Loucy (cell line): Measurements from ENCODE around the gene INPP4B.

Source experiments
- H2AFZ ChIP-seq: fragments of 200-600 bp; sonication (generic); 2 replicates; pipeline ENCODE4 v1.6.0; 2016; ENCODE audit warnings: antibody characterized with exemption, mild to moderate bottlenecking, low read length, moderate library complexity
- H3F3A ChIP-seq: fragments of 200-600 bp; 2 replicates; pipeline ENCODE4 v1.6.0; 2016; ENCODE audit warnings: antibody characterized with exemption, low read depth, mild to moderate bottlenecking
- H3K27me3 ChIP-seq: fragments of 200-600 bp; sonication (generic); 2 replicates; pipeline ENCODE4 v1.6.1; 2014; ENCODE audit warnings: low read length, mild to moderate bottlenecking; ENCODE audit not compliant: insufficient read depth, poor library complexity, severe bottlenecking
- H3K36me3 ChIP-seq: fragments of 200-600 bp; sonication (generic); 2 replicates; pipeline ENCODE4 v1.6.1; 2016; ENCODE audit warnings: low read length; ENCODE audit not compliant: insufficient read depth
- H3K4me1 ChIP-seq: fragments of 200-600 bp; sonication (generic); 2 replicates; pipeline ENCODE4 v1.5.1; 2014; ENCODE audit warnings: low read length, mild to moderate bottlenecking; ENCODE audit not compliant: insufficient read depth, poor library complexity, severe bottlenecking
- H3K4me2 ChIP-seq: fragments of 200-600 bp; sonication (generic); 2 replicates; pipeline ENCODE4 v1.6.0; 2014; ENCODE audit warnings: antibody characterized with exemption, low read length, low read depth, mild to moderate bottlenecking; ENCODE audit not compliant: poor library complexity, severe bottlenecking
- H3K4me3 ChIP-seq: fragments of 200-600 bp; sonication (generic); 2 replicates; pipeline ENCODE4 v1.5.1; 2014; ENCODE audit warnings: low read length, mild to moderate bottlenecking, mixed read lengths; ENCODE audit not compliant: poor library complexity, severe bottlenecking
- H3K79me2 ChIP-seq: fragments of 200-600 bp; sonication (generic); 2 replicates; pipeline ENCODE4 v1.6.1; 2014; ENCODE audit warnings: low read length; ENCODE audit not compliant: insufficient read depth
- H3K9ac ChIP-seq: fragments of 200-600 bp; sonication (generic); 2 replicates; pipeline ENCODE4 v1.6.0; 2014; ENCODE audit warnings: mild to moderate bottlenecking, low read depth, low read length, moderate library complexity; ENCODE audit not compliant: poor library complexity, severe bottlenecking
- H3K9me2 ChIP-seq: fragments of 200-600 bp; sonication (generic); replicated peaks from 2 replicates; pipeline ENCODE4 v1.6.1; 2016; ENCODE audit warnings: low read depth, low read length, mixed read lengths
- H3K9me3 ChIP-seq: fragments of 200-600 bp; sonication (generic); 2 replicates; pipeline ENCODE4 v1.6.1; 2014; ENCODE audit warnings: mild to moderate bottlenecking, antibody characterized with exemption, low read length, low read depth; ENCODE audit not compliant: insufficient read depth
- H4K20me1 ChIP-seq: fragments of 200-600 bp; sonication (generic); 2 replicates; pipeline ENCODE4 v1.6.0; 2014; ENCODE audit warnings: antibody characterized with exemption, low read length, mild to moderate bottlenecking; ENCODE audit not compliant: insufficient read depth, poor library complexity, severe bottlenecking
- CTCF ChIP-seq: fragments of 200-600 bp; sonication (generic); conservative IDR thresholded peaks from 2 replicates; pipeline ENCODE4 v1.5.1; 2014; ENCODE audit warnings: mild to moderate bottlenecking, antibody characterized with exemption, low read length
- EZH2phosphoT487 ChIP-seq: fragments of 200-600 bp; IDR thresholded peaks from 2 replicates; pipeline ENCODE4 v1.6.1; 2018; ENCODE audit warnings: antibody characterized with exemption, mild to moderate bottlenecking, moderate library complexity, borderline replicate concordance

Gene INPP4B

GRCh38 chr4:142856576-142856975, 10.5 kb upstream of the INPP4B start:
- no peak for TF ChIP-seq EZH2phosphoT487
- TF ChIP-seq CTCF: no peak
- Histone ChIP-seq H2AFZ (peak overlapping the region; percentile 18; the same call in 1 of the 2 replicates), H4K20me1 (no peaks in the 10 kb centered on the region), H3K79me2 (no peaks in the 10 kb centered on the region), H3K9me2 (no peaks in the 10 kb centered on the region), H3K27me3 (no peaks in the 10 kb centered on the region), H3K4me1 (peaks cover 37% of the 10 kb centered on the region), H3K4me2 (no peak overlapping the region), H3K9me3 (no peaks in the 10 kb centered on the region), H3K9ac (no peak overlapping the region), H3K4me3 (no peak overlapping the region), H3F3A (no peaks in the 10 kb centered on the region), H3K36me3 (no peaks in the 10 kb centered on the region)

- H3K4me2 ChIP-seq: no peak overlapping the region
- peak overlapping the region; percentile 41; the same call in 1 of the 2 replicates for H2AFZ ChIP-seq
- no peak overlapping the region for H3K4me3 ChIP-seq
- no peak overlapping the region for H3K9ac ChIP-seq
- H3K27me3 ChIP-seq: no peaks in the 10 kb centered on the region
- no peaks in the 10 kb centered on the region for H4K20me1 ChIP-seq
- H3K9me3 ChIP-seq: no peaks in the 10 kb centered on the region
- H3K79me2 ChIP-seq: no peaks in the 10 kb centered on the region
- H3F3A ChIP-seq: no peaks in the 10 kb centered on the region
- peaks cover 4% of the 10 kb centered on the region for H3K4me1 ChIP-seq
- no peaks in the 10 kb centered on the region for H3K36me3 ChIP-seq
- TF ChIP-seq CTCF (peak; percentile 67), EZH2phosphoT487 (no peak)
- H3K9me2 ChIP-seq: no peaks in the 10 kb centered on the region
These were observed 4.4 kb upstream of the INPP4B start for GRCh38 chr4:142850478-142850877.

GRCh38 chr4:142846729-142847596, 862 bp upstream of the INPP4B start:
- Histone ChIP-seq H3K4me2 (peak overlapping the region; percentile 87), H4K20me1 (no peaks in the 10 kb centered on the region), H3K36me3 (no peaks in the 10 kb centered on the region), H3K9me3 (no peaks in the 10 kb centered on the region), H3K9ac (peak overlapping the region; percentile 60), H2AFZ (peak overlapping the region; percentile 91), H3K4me3 (peak overlapping the region; percentile 80), H3K9me2 (no peaks in the 10 kb centered on the region), H3F3A (no peaks in the 10 kb centered on the region), H3K27me3 (no peaks in the 10 kb centered on the region), H3K4me1 (peaks cover 15% of the 10 kb centered on the region), H3K79me2 (no peaks in the 10 kb centered on the region)
- TF ChIP-seq EZH2phosphoT487 (no peak), CTCF (peak; percentile 72)
